ENCODE data around the gene CAPN12. TPM values are rescaled to one million over a fixed set of nuclear protein-coding genes. Genes with fewer than 3 reads are reported as not detected.
"Not testable (repeated sequence)": the region's sequence is repeated elsewhere in the genome, so short reads cannot be mapped to it uniquely, and the experiment has no call there.

CAPN12 gene, protein sequence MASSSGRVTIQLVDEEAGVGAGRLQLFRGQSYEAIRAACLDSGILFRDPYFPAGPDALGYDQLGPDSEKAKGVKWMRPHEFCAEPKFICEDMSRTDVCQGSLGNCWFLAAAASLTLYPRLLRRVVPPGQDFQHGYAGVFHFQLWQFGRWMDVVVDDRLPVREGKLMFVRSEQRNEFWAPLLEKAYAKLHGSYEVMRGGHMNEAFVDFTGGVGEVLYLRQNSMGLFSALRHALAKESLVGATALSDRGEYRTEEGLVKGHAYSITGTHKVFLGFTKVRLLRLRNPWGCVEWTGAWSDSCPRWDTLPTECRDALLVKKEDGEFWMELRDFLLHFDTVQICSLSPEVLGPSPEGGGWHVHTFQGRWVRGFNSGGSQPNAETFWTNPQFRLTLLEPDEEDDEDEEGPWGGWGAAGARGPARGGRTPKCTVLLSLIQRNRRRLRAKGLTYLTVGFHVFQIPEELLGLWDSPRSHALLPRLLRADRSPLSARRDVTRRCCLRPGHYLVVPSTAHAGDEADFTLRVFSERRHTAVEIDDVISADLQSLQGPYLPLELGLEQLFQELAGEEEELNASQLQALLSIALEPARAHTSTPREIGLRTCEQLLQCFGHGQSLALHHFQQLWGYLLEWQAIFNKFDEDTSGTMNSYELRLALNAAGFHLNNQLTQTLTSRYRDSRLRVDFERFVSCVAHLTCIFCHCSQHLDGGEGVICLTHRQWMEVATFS
- 0.44 TPM for polyA plus RNA-seq (2013, experiment 1 of 2; ENCODE audit: insufficient read length)
- polyA plus RNA-seq (2013, experiment 2 of 2; ENCODE audit: insufficient read length) = 0.69 TPM

- DNase-seq = no peak
Observed at GRCh38 chr19:38744298-38744681, at the start of gene CAPN12. TSS of gene CAPN12 (minus strand) at chr19:38744474. CDS start at chr19:38744165, 309 bp downstream.

GRCh38 chr19:38793671-38794070 lies 49.4 kb upstream of the CAPN12 start:
- DNase-seq = no peak

GRCh38 chr19:38793177-38793576 lies 48.9 kb upstream of the CAPN12 start:
- DNase-seq = peak; percentile 50

- peak; percentile 8 for DNase-seq
Observed at GRCh38 chr19:38792250-38793111, 48.2 kb upstream of the CAPN12 start.

GRCh38 chr19:38791451-38792064 lies 47.3 kb upstream of the CAPN12 start:
- DNase-seq = not testable (repeated sequence)

GRCh38 chr19:38790507-38791403 lies 46.5 kb upstream of the CAPN12 start:
- DNase-seq = not testable (repeated sequence)

DNA sequence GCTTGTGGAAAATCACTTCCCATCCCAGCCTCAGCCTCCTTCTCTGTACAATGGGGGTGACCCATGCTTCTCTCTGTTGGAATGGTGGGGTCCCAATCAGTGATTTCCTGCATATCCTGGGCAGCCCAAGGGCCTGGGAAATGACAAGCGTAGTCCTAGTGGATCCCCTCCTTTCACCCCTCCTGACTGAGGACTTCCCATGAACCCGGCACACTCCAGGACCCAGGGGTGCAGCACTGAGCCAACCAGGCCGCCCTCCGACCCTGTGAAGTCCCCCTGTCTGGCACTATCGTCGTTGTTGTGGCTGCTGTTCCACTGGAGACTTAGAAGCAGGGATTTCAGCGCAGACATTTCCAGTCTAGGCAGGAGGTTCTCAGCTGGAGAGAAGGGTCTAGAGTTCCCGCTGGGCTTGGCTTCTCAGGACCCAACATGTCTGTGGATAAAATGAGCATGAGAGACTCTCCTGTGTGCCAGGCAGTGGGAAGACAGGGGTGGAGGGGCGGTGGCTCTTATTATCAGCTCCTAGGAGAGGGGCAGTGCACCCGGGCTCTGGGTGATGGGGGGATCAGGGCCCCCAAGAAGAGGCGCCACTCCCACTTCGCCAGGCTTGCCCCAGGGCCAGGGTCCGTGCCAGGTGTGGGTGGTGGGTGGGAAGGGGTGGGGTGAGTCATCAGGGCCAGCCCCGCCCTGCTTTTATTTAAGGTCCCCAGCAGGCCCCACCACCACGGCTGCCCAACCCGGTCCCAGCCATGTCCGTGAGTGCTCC lies 44.4 kb upstream of the CAPN12 start, which contains the start of gene LGALS7B:
LGALS7B (plus strand) TSS at position 723 of the 766 bp plus-strand sequence; CDS start at position 750, 27 bp downstream.
- DNase-seq = no peak

DNA sequence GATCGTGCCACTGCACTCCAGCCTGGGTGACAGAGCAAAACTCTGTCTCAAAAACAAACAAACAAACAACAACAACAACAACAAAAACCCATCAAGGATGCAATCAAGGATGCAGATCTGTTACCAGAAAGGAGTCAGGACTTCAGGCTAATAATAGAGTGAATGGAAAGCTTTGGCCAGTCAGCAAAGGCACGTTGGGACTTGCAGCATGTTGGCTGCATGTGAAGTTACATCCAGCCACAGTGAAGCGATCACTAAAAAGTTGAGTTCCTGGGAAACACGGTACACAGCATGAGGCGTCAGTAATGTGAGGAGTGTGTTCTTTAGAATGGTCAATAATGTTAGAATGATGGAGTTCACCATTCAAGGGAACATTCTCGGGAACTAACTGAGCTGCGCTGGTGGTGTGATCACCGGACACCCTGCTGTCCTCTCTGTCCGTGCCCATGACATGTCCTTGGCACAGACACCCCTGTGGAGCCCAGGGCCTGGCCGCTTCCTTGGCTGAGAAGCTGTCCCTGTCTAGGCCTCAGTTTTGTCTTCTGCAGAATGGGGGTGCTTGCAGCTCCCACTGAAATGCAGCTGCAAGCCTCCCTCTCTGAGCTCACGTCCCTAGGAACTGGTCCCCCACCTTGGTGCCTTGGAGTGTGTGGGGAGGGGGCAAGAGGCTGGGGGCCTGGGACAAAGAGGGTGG lies 42.4 kb upstream of the CAPN12 start:
- no peak for DNase-seq

DNA sequence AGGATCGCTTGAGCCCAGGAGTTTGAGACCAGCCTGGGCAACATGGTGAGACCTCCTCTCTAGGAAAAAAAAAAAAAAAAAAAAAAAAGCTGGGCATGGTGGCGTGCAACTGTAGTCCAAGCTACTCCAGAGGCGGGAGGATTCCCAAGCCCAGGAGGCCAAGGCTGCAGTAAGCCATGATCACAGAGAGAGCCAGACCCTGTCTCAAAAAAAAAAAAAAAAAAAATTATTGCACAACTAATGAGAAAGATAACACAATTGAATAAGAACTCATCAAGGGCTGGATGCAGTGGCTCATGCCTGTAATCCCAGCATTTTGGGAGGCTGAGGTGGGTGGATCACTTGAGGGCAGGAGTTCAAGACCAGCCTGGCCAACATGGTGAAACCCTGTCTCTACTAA lies 41.8 kb upstream of the CAPN12 start:
- not testable (repeated sequence) for DNase-seq

- DNase-seq = no peak
Observed at GRCh38 chr19:38785187-38785699, 41.0 kb upstream of the CAPN12 start.

- DNase-seq = no peak
Observed at GRCh38 chr19:38784224-38784623, 40.0 kb upstream of the CAPN12 start.

DNA sequence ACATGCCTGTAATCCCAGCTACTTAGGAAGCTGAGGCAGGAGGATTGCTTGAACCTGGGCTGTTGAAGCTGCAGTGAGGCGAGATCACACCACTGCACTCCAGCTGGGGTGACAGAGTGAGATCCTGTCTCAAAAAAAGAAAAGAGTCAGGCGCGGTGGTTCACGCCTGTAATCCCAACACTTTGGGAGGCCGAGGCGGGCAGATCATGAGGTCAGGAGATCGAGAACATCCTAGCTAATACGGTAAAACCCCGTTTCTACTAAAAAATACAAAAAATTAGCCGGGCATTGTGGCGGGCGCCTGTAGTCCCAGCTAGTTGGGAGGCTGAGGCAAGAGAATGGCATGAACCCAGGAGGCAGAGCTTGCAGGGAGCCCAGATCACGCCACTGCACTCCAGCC lies 37.9 kb upstream of the CAPN12 start:
- not testable (repeated sequence) for DNase-seq

GRCh38 chr19:38781058-38781457 lies 36.8 kb upstream of the CAPN12 start:
- DNase-seq = no peak

DNA sequence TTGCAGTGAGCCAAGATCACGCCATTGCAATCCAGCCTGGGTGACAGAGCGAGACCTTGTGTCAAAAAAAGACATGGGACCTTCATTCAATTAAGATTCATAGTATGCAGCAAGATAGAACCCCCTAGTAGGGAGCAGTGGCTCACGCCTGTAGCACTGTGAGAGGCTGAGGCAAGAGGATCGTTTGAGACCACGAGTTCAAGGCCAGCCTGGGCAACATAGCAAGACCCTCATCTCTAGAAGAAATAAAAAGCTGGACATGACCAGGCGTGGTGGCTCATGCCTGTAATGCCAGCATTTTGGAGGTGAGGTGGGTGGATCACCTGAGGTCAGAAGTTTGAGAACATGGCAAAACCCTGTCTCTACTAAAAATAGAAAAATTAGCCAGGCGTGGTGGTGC lies 36.2 kb upstream of the CAPN12 start:
- DNase-seq = no peak

GRCh38 chr19:38778733-38779132 lies 34.5 kb upstream of the CAPN12 start:
- no peak for DNase-seq

DNA sequence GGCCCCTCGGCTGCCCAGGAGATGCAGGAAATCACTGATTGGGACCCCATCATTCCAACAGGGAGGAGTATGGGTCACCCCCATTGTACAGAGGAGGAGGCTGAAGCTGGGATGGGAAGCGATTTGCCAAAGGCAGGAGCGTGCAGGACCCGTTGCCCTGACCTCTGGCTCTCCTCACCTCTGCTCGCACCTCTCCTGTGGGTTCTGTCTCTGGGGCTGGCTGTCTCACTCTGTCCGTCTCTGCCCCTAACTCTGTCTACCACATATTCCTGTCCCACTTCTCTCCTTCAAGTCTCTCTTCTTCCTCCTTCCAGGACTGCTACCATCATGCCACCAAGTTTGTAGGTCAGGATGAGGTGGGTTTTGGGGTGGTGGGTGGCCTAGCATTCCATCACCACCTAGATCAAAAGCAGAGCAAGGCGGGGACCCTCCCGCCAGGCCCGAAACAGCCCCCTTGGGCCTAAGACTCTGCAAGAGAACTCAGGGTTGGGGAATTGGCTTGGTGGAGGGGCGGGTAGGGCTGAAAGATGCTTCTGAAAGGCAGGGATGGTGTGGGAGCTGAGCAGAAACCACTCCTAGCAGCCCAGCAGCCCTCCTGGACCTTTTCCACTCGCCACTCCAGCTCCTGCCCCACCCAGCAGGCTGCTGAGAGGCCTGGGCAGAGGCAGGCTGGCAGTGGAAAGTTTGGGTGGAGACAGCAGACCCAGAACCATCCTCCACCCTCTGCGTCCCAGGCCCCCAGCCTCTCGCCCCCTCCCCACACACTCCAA lies 30.1 kb upstream of the CAPN12 start:
- no peak for DNase-seq

GRCh38 chr19:38773469-38774177 lies 29.3 kb upstream of the CAPN12 start, which contains the start of gene LGALS7:
TSS of gene LGALS7 (minus strand) at chr19:38773517. CDS start at chr19:38773492, 25 bp downstream.
- DNase-seq = no peak

- not testable (repeated sequence) for DNase-seq
Observed at GRCh38 chr19:38771569-38771968, 27.3 kb upstream of the CAPN12 start.

All from fibroblast of skin of abdomen (primary cell).